ENCODE measurements around the gene KLHL29. TPM values are rescaled to one million over a fixed set of nuclear protein-coding genes. Genes with fewer than 3 reads are reported as not detected.

KLHL29 gene
- total and polyA plus RNA-seq, 10 of the 15 experiments (the other 5 are each of a cell fraction or from before 2014, with no cell fraction given): 1.4 to 19.5 (median 6.1) TPM

DNA sequence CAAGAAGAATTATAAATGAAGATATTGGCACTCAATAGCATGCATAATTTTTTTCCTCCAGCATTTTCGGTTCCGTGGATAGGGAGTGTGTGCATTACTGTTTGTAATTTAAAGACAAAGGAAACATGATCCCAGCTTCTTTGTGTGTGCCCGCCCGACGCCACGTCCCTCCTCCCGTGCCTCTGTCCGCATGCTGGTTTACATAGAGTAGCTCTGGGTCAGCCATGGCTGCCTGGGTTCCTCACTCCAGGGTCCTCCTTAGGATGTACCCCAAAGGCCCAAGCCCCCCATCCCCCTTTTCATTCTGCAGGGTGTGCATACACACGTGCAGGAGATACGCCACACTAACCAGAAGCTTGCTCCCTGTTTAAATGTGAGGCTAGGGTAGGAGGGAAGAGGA lies 214.7 kb downstream of the KLHL29 start:
- BruUV-seq (replicated peaks): no TSS peak
- ChIA-PET SMC1A (ENCODE audit: uncharacterized antibody, unreplicated experiment) (interaction anchor here (0.6 to 1.3 kb wide), 2 partner anchors 11 to 1506 kb away, joined by 3 read pairs; no protein-coding TSS in a partner anchor), RAD21 (ENCODE audit: unreplicated experiment) (no interaction called here), POLR2A (no interaction called here), CTCF (interaction anchor here (0.5 to 0.6 kb wide), 2 partner anchors 414 to 1398 kb away, joined by 3 read pairs; no protein-coding TSS in a partner anchor)
- intact Hi-C loops (cut with micrococcal nuclease; ENCODE audit: unreplicated experiment): no loop called here
- Histone ChIP-seq H2AFZ (ENCODE audit: control insufficient read depth, low read depth, low read length) (no peak overlapping the region), H3K27me3 (replicated peaks in 1 of 2; ENCODE audit: control insufficient read depth in 2 of 2, insufficient read depth in 2 of 2, low read length in 1 of 2) (no peaks in the 10 kb centered on the region), H3K4me3 (no peak overlapping the region), H4K20me1 (ENCODE audit: control insufficient read depth, insufficient read depth) (no peaks in the 10 kb centered on the region), H3K27ac (ENCODE audit: control insufficient read depth, insufficient read depth) (no peak overlapping the region), H3K9ac (ENCODE audit: control insufficient read depth, insufficient read depth, low read length) (no peak overlapping the region), H3K36me3 (ENCODE audit: control insufficient read depth in 2 of 2, insufficient read depth in 2 of 2, low read length in 1 of 2) (no peaks in the 10 kb centered on the region; a peak in 2 of 4 replicates), H3K79me2 (ENCODE audit: control insufficient read depth, insufficient read depth, low read length) (no peaks in the 10 kb centered on the region), H3K9me3 (replicated peaks; ENCODE audit: control insufficient read depth, insufficient read depth, low read length) (no peaks in the 10 kb centered on the region), H3K4me2 (ENCODE audit: control insufficient read depth, insufficient read depth) (no peak overlapping the region), H3K4me1 (ENCODE audit: control insufficient read depth, insufficient read depth, low read length) (no peaks in the 10 kb centered on the region)
- DNase-seq (ENCODE audit: low read depth, low spot score) (no peak), ATAC-seq (no peak), FAIRE-seq (no peak)
- in situ Hi-C loops (cut with MboI): no loop called here
- 83% methylated on average over 10 of the region's 10 CpGs for WGBS (ENCODE audit: insufficient coverage, insufficient replicate concordance, low lambda C conversion rate, missing lambda C conversion rate)
- no peak for TF ChIP-seq NR2C1 (IDR thresholded peaks at IDR 0.05)
- no peak for TF ChIP-seq SMAD5 (IDR thresholded peaks at IDR 0.05; ENCODE audit: low read depth)
- no peak for TF ChIP-seq GABPA (IDR thresholded peaks at IDR 0.05; ENCODE audit: low read depth)
- no peak for TF ChIP-seq TCF12 (IDR thresholded peaks at IDR 0.05; ENCODE audit: low read depth, low read length)
- TF ChIP-seq RCOR1 (conservative IDR thresholded peaks at IDR 0.05; ENCODE audit: low read depth, low read length): no peak
- TF ChIP-seq MYB (IDR thresholded peaks at IDR 0.05; ENCODE audit: borderline replicate concordance, low read depth, low read length): no peak
- TF ChIP-seq NFIC (IDR thresholded peaks at IDR 0.05; ENCODE audit: low read depth, low read length): no peak

DNA sequence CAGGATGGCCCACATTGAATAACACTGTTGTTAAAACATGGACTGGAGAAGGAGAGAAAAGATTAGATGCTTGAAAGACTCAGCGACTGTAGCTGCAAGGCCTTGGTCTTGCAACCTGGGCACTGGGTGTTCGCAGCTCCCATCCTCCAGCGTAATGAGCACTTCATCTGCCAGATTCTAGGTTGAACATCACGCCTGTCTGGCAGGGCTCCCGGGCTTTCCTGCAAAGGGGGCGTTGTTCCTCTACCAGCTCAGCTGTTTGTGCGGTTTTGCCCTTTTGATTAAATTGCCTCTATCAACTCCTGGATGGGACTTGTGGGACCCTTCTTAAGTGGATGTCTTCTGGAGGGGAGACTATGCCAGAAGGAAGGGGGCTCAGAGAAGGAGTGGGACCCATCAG lies 215.4 kb downstream of the KLHL29 start:
- no TSS peak for BruUV-seq (replicated peaks)
- H3K4me1 ChIP-seq (ENCODE audit: control insufficient read depth, insufficient read depth, low read length): no peaks in the 10 kb centered on the region
- no peak for TF ChIP-seq RUNX3 (IDR thresholded peaks at IDR 0.05; ENCODE audit: low read length)
- TF ChIP-seq, protein P1, sequence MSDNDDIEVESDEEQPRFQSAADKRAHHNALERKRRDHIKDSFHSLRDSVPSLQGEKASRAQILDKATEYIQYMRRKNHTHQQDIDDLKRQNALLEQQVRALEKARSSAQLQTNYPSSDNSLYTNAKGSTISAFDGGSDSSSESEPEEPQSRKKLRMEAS (IDR thresholded peaks at IDR 0.05; ENCODE audit: low read depth, low read length): no peak
- TF ChIP-seq ATF7 (IDR thresholded peaks at IDR 0.05; ENCODE audit: low read depth): no peak
- TF ChIP-seq BMI1 (IDR thresholded peaks at IDR 0.05; ENCODE audit: borderline replicate concordance): no peak
- no peak for TF ChIP-seq IRF4 (IDR thresholded peaks at IDR 0.05; ENCODE audit: low read depth, low read length)
- TF ChIP-seq CHD1 (IDR thresholded peaks at IDR 0.05; ENCODE audit: low read depth, low read length): no peak
- TF ChIP-seq POLR2A (IDR thresholded peaks at IDR 0.05; ENCODE audit: low read depth, low read length): no peak
- no peak for TF ChIP-seq RBBP5 (conservative IDR thresholded peaks at IDR 0.05)
- TF ChIP-seq ETV6 (conservative IDR thresholded peaks at IDR 0.05 in 1 of 2, IDR thresholded peaks at IDR 0.05 in 1 of 2; ENCODE audit: borderline replicate concordance in 1 of 2, low read depth in 1 of 2): no peak
- in situ Hi-C loops (cut with MboI): no loop called here
- ATAC-seq (no peak), FAIRE-seq (no peak), DNase-seq (ENCODE audit: low read depth, low spot score) (no peak)
- H3K4me3 ChIP-seq: no peak overlapping the region
- H4K20me1 ChIP-seq (ENCODE audit: control insufficient read depth, insufficient read depth): no peaks in the 10 kb centered on the region
- no peak overlapping the region for H3K9ac ChIP-seq (ENCODE audit: control insufficient read depth, insufficient read depth, low read length)
- no peaks in the 10 kb centered on the region; a peak in 2 of 4 replicates for H3K36me3 ChIP-seq (ENCODE audit: control insufficient read depth in 2 of 2, insufficient read depth in 2 of 2, low read length in 1 of 2)
- 76% methylated on average over 7 of the region's 7 CpGs for WGBS (ENCODE audit: insufficient coverage, insufficient replicate concordance, low lambda C conversion rate, missing lambda C conversion rate)
- no peak overlapping the region for H3K4me2 ChIP-seq (ENCODE audit: control insufficient read depth, insufficient read depth)
- ChIA-PET SMC1A (ENCODE audit: uncharacterized antibody, unreplicated experiment) (interaction anchor here (0.6 kb wide), 1 partner anchor 1506 kb away, joined by 3 read pairs; no protein-coding TSS in a partner anchor), RAD21 (ENCODE audit: unreplicated experiment) (no interaction called here), POLR2A (no interaction called here), CTCF (interaction anchor here (0.6 kb wide), 1 partner anchor 413 kb away, joined by 3 read pairs; no protein-coding TSS in a partner anchor)
- H2AFZ ChIP-seq (ENCODE audit: control insufficient read depth, low read depth, low read length): no peak overlapping the region
- H3K79me2 ChIP-seq (ENCODE audit: control insufficient read depth, insufficient read depth, low read length): no peaks in the 10 kb centered on the region
- H3K27me3 ChIP-seq (replicated peaks in 1 of 2; ENCODE audit: control insufficient read depth in 2 of 2, insufficient read depth in 2 of 2, low read length in 1 of 2): no peaks in the 10 kb centered on the region
- H3K27ac ChIP-seq (ENCODE audit: control insufficient read depth, insufficient read depth): no peak overlapping the region
- no peaks in the 10 kb centered on the region for H3K9me3 ChIP-seq (replicated peaks; ENCODE audit: control insufficient read depth, insufficient read depth, low read length)
- intact Hi-C loops (cut with micrococcal nuclease; ENCODE audit: unreplicated experiment): no loop called here
